WTC11 (cell line): Measurements from ENCODE around the gene MRM3. TPM values are rescaled to one million over a fixed set of nuclear protein-coding genes. Genes with fewer than 3 reads are reported as not detected.
A peak's percentile ranks its signal among the peaks of the same experiment; 100 is the strongest.

ENCODE experiments used
- ATAC-seq: fragments of 200-7000 bp; cut with Tn5 transposase; 2 replicates; pipeline ENCODE4 v1.10.0; 2021; ENCODE audit warnings: mild to moderate bottlenecking, moderate library complexity
- CTCF ChIA-PET: fragments of 300-600 bp; sonication (Branson Sonifier 250); formaldehyde crosslinking; loops from one replicate; lab custom pipeline; 2021; ENCODE audit warnings: antibody characterized with exemption; lab: Charles Lee
- POLR2A ChIA-PET: fragments of 350-600 bp; sonication (Branson Sonifier 250); formaldehyde crosslinking; loops from one replicate; lab custom pipeline; 2021; ENCODE audit warnings: antibody characterized with exemption; lab: Charles Lee
- DNase-seq: peaks from one replicate; pipeline ENCODE4 v3.0.0; 2021; ENCODE audit warnings: low spot score
- H3K27ac Mint-ChIP-seq: 2 replicates; pipeline ENCODE4 v1.8.0; 2021; ENCODE audit warnings: mixed read lengths
- H3K27me3 Mint-ChIP-seq: 2 replicates; pipeline ENCODE4 v1.8.0; 2021; ENCODE audit warnings: low read depth, mild to moderate bottlenecking, moderate library complexity, mixed read lengths
- H3K36me3 Mint-ChIP-seq: 2 replicates; pipeline ENCODE4 v1.8.0; 2021; ENCODE audit warnings: mixed read lengths
- H3K4me1 Mint-ChIP-seq: 2 replicates; pipeline ENCODE4 v1.8.0; 2022; ENCODE audit warnings: mixed read lengths
- H3K4me3 Mint-ChIP-seq: 2 replicates; pipeline ENCODE4 v1.8.0; 2021; ENCODE audit warnings: mild to moderate bottlenecking, moderate library complexity, mixed read lengths
- H3K9me3 Mint-ChIP-seq: 2 replicates; pipeline ENCODE4 v1.8.0; 2021; ENCODE audit warnings: mixed read lengths
- AR ChIP-seq: fragments of 250-450 bp; sonication (Bioruptor Pico); IDR thresholded peaks from 2 replicates; pipeline ENCODE4 v1.9.0; 2021; ENCODE audit warnings: mild to moderate bottlenecking
- E2F4 ChIP-seq: sonication (generic); formaldehyde crosslinking; IDR thresholded peaks from 2 replicates; pipeline ENCODE4 v1.8.1; 2022; ENCODE audit warnings: low read depth, mild to moderate bottlenecking, moderate library complexity, missing genetic modification reagents, borderline replicate concordance
- KAT7 ChIP-seq: sonication (generic); formaldehyde crosslinking; IDR thresholded peaks from 2 replicates; pipeline ENCODE4 v1.8.1; 2023; ENCODE audit warnings: missing genetic modification reagents, mild to moderate bottlenecking, borderline replicate concordance
- NFATC4 ChIP-seq: fragments of 250-450 bp; sonication (Bioruptor Pico); IDR thresholded peaks from 2 replicates; pipeline ENCODE4 v1.9.0; 2021; ENCODE audit warnings: mild to moderate bottlenecking
- NR3C1 ChIP-seq: sonication (generic); formaldehyde crosslinking; conservative IDR thresholded peaks from 2 replicates; pipeline ENCODE4 v1.8.1; 2023; ENCODE audit warnings: low read depth, mild to moderate bottlenecking, missing genetic modification reagents
- USF2 ChIP-seq: sonication (generic); formaldehyde crosslinking; IDR thresholded peaks from 2 replicates; pipeline ENCODE4 v1.8.1; 2023; ENCODE audit warnings: mild to moderate bottlenecking, missing genetic modification reagents, moderate library complexity
- ZNF532 ChIP-seq: fragments of 250-450 bp; sonication (Bioruptor Pico); IDR thresholded peaks from 2 replicates; pipeline ENCODE4 v1.9.0; 2021; ENCODE audit warnings: mild to moderate bottlenecking, borderline replicate concordance
- total RNA-seq: library from RNA; stranded (reverse); gene quantifications from 3 replicates; pipeline ENCODE4 v1.2.3, GENCODE V29; 2021
- TF ChIP-seq, protein P1 (sequence below): sonication (generic); formaldehyde crosslinking; IDR thresholded peaks from 2 replicates; pipeline ENCODE4 v1.8.1; 2023; ENCODE audit warnings: mild to moderate bottlenecking, moderate library complexity, missing genetic modification reagents
- TF ChIP-seq, protein P2 (sequence below): sonication (generic); formaldehyde crosslinking; IDR thresholded peaks from 2 replicates; pipeline ENCODE4 v1.8.1; 2022; ENCODE audit warnings: mild to moderate bottlenecking, moderate library complexity, missing genetic modification reagents
- TF ChIP-seq, protein P3 (sequence below): fragments of 250-450 bp; sonication (Bioruptor Pico); IDR thresholded peaks from 2 replicates; pipeline ENCODE4 v1.9.0; 2021; ENCODE audit warnings: mild to moderate bottlenecking

Gene MRM3
- total RNA-seq, 1 experiment from 2014 or later, result 25.0 TPM

DNA sequence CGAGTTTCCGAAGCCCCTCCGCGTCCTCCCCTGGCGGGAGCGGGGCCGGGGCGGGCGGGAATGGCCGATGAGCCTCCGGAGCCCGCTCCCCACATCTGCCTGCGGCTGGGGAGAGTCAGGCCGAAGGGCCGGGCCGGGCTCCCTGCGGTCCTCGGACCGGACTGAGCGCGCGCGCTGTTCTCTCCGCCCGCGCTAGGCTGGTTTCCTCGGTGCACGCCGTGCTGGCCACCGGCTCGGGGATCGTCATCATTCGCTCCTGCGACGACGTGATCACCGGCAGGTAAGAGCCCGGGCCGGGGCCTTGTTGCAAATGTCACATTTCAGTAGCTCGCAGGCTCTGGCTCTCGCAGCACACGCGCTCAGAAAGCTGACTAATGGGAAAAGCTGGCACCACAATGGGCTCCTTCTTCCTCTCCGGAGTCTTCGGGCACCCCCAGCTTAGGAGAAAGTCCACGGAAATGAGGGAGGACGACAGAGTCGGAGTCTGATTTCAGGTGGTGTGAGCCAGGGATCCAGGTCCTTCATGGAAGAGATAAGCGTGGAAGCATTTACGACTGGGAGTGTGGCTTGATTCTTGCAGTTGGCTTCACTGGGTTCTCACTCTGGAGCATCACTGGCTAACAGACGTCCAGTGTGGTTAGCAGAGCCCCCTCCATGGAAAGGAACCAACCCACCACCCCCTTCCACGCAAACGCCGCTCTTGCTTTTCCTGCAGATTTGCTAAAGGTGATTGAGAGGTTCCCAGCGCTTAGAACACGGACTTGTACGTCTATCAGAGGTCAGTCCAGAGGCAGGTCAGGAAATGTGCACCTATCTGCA is 49.0 kb upstream of the MRM3 start (continued):
- TF ChIP-seq, protein P1, sequence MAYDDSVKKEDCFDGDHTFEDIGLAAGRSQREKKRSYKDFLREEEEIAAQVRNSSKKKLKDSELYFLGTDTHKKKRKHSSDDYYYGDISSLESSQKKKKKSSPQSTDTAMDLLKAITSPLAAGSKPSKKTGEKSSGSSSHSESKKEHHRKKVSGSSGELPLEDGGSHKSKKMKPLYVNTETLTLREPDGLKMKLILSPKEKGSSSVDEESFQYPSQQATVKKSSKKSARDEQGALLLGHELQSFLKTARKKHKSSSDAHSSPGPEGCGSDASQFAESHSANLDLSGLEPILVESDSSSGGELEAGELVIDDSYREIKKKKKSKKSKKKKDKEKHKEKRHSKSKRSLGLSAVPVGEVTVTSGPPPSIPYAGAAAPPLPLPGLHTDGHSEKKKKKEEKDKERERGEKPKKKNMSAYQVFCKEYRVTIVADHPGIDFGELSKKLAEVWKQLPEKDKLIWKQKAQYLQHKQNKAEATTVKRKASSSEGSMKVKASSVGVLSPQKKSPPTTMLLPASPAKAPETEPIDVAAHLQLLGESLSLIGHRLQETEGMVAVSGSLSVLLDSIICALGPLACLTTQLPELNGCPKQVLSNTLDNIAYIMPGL (CRISPR knock-in tag), result peak; percentile 44; the same call in 1 of the 2 replicates
- TF ChIP-seq USF2 (CRISPR knock-in tag), result no peak
- no peak for TF ChIP-seq KAT7 (CRISPR knock-in tag)
- TF ChIP-seq, protein P2, sequence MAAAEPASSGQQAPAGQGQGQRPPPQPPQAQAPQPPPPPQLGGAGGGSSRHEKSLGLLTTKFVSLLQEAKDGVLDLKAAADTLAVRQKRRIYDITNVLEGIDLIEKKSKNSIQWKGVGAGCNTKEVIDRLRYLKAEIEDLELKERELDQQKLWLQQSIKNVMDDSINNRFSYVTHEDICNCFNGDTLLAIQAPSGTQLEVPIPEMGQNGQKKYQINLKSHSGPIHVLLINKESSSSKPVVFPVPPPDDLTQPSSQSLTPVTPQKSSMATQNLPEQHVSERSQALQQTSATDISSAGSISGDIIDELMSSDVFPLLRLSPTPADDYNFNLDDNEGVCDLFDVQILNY (CRISPR knock-in tag), result peak; percentile 40; the same call in 1 of the 2 replicates

DNA sequence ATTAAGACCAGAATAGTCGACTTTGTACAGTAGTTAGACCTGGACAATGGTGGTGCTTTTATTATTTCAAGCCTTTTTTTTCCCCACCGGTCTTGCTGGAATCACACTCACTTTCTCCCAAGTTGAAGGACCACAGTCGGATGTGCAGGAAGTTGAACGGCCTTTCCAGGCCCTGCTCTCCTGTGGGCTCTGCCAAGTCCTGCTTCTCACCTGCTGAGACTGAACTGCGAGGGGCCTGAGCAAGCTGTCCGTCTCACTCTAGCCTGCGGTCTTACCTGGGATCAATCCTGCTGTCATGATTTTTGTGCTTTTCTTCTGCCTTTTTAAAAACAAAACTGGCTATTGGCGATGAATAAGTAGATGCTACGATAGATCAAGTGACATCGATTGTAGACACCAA is 48.4 kb upstream of the MRM3 start:
- H3K27me3 Mint-ChIP-seq, result peaks cover 8% of the 10 kb centered on the region
- ChIA-PET CTCF (interaction anchor here (0.8 to 1.8 kb wide), 4 partner anchors 8 to 323 kb away, joined by 4 read pairs; partner anchors contain the start of gene TIMM22), POLR2A (interaction anchor here (0.7 kb wide), 1 partner anchor 163 kb away, joined by 5 read pairs; no protein-coding TSS in a partner anchor)
- DNase-seq (no peak), ATAC-seq (no peak)
- no peaks in the 10 kb centered on the region for H3K9me3 Mint-ChIP-seq
- H3K27ac Mint-ChIP-seq, result peak overlapping the region; percentile 44; the same call in 1 of the 2 replicates
- TF ChIP-seq NR3C1 (CRISPR knock-in tag) (no peak), AR (CRISPR knock-in tag) (no peak), E2F4 (CRISPR knock-in tag) (no peak), ZNF532 (CRISPR knock-in tag) (no peak), NFATC4 (CRISPR knock-in tag) (no peak)
- TF ChIP-seq, protein P3, sequence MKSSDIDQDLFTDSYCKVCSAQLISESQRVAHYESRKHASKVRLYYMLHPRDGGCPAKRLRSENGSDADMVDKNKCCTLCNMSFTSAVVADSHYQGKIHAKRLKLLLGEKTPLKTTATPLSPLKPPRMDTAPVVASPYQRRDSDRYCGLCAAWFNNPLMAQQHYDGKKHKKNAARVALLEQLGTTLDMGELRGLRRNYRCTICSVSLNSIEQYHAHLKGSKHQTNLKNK, result no peak
- TF ChIP-seq, protein P1 (CRISPR knock-in tag), result no peak
- H3K36me3 Mint-ChIP-seq, result peaks cover 34% of the 10 kb centered on the region
- peaks cover 18% of the 10 kb centered on the region for H3K4me1 Mint-ChIP-seq
- H3K4me3 Mint-ChIP-seq, result peak overlapping the region; percentile 86
